ENCODE measurements around the gene MYL7. TPM values are rescaled to one million over a fixed set of nuclear protein-coding genes. Genes with fewer than 3 reads are reported as not detected.

MYL7 gene
- total RNA-seq, 1 donor = not detected

DNA sequence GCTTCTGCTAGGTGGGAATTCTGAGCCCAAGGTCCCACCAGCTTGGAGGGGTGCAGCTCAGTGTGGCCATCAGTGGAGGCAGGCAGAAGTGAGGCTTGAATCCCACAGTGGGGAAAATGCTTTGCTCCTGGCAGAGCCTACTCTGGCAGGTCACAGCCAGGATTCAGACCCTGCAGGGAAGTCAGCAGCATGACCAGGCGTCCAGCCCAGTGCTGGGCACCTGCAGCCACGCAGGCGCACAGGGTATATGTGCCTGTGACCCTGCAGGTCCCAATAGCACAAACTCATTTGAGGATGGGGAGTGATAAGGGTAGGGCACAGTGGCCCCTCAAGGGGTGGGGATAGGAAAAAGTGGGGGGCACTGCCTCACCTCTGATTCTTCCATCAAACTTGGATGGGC, 45.4 kb downstream of the MYL7 start:
- H3K36me3 ChIP-seq (ENCODE audit: insufficient read depth, low read length) = no peaks in the 10 kb centered on the region
- no peak overlapping the region for H2AFZ ChIP-seq (ENCODE audit: low read length)
- no peaks in the 10 kb centered on the region for H3K9me3 ChIP-seq (ENCODE audit: low read depth, low read length)
- no peaks in the 10 kb centered on the region for H4K20me1 ChIP-seq (ENCODE audit: insufficient read depth, low read length)
- H3K4me2 ChIP-seq (ENCODE audit: insufficient read depth, low read length) = no peak overlapping the region
- peak; percentile 39 for DNase-seq (ENCODE audit: insufficient read length, low spot score, missing footprints)
- no peaks in the 10 kb centered on the region for H3K79me2 ChIP-seq (ENCODE audit: insufficient read depth, low read length)
- peaks cover 10% of the 10 kb centered on the region for H3K4me1 ChIP-seq (ENCODE audit: insufficient read depth, low read length)
- no peaks in the 10 kb centered on the region for H3K27me3 ChIP-seq (ENCODE audit: insufficient read depth, low read length)
- TF ChIP-seq, protein P1, sequence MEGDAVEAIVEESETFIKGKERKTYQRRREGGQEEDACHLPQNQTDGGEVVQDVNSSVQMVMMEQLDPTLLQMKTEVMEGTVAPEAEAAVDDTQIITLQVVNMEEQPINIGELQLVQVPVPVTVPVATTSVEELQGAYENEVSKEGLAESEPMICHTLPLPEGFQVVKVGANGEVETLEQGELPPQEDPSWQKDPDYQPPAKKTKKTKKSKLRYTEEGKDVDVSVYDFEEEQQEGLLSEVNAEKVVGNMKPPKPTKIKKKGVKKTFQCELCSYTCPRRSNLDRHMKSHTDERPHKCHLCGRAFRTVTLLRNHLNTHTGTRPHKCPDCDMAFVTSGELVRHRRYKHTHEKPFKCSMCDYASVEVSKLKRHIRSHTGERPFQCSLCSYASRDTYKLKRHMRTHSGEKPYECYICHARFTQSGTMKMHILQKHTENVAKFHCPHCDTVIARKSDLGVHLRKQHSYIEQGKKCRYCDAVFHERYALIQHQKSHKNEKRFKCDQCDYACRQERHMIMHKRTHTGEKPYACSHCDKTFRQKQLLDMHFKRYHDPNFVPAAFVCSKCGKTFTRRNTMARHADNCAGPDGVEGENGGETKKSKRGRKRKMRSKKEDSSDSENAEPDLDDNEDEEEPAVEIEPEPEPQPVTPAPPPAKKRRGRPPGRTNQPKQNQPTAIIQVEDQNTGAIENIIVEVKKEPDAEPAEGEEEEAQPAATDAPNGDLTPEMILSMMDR (IDR thresholded peaks at IDR 0.05; ENCODE audit: extremely low read depth, low read depth, low read length) = no peak
- H3K27ac ChIP-seq (ENCODE audit: low read depth, low read length) = no peak overlapping the region
- H3K4me3 ChIP-seq (ENCODE audit: insufficient read depth, low read length) = no peak overlapping the region

DNA sequence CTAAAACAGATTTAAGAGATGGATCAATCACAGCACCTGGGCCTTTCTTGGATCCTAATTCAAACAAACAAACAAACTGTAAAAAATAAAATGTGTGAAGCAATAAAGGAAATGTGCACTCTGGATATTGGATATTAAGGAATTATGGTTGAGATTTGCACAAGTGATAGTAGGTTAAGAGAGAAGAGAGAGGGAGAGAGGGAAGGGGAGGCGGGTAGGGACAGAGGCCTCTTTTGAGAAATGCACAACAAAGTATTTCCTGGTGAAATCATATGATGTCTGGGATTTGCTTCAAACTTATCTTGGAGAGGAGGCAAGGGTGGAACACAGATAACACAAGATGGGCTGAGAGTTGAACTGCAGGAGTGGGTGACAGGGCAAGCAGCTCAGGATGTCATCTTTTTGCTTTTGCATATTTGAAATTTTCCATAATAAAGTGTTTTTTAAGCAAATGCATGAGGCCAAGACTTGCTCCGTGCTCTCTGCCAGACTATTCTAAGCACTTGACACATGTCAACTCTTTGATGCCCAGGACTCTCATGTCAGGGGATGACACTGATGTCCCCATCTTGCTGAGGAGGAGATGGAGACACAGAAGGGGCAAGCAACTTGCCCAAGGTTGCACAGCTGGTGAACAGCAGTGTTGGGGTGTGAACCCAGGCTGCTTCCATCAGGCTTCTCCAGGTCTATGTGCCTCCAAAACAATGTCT, 46.1 kb downstream of the MYL7 start:
- peaks cover 3% of the 10 kb centered on the region for H3K4me1 ChIP-seq (ENCODE audit: insufficient read depth, low read length)
- peak; percentile 31 for DNase-seq (ENCODE audit: insufficient read length, low spot score, missing footprints)
- H3K9me3 ChIP-seq (ENCODE audit: low read depth, low read length) = no peaks in the 10 kb centered on the region
- H4K20me1 ChIP-seq (ENCODE audit: insufficient read depth, low read length) = no peaks in the 10 kb centered on the region
- H3K4me2 ChIP-seq (ENCODE audit: insufficient read depth, low read length) = no peak overlapping the region
- no peaks in the 10 kb centered on the region for H3K79me2 ChIP-seq (ENCODE audit: insufficient read depth, low read length)
- H3K27ac ChIP-seq (ENCODE audit: low read depth, low read length) = no peak overlapping the region
- no peaks in the 10 kb centered on the region for H3K36me3 ChIP-seq (ENCODE audit: insufficient read depth, low read length)
- no peak overlapping the region for H3K4me3 ChIP-seq (ENCODE audit: insufficient read depth, low read length)
- no peaks in the 10 kb centered on the region for H3K27me3 ChIP-seq (ENCODE audit: insufficient read depth, low read length)
- H2AFZ ChIP-seq (ENCODE audit: low read length) = peak overlapping the region; percentile 78
- TF ChIP-seq, protein P1 (IDR thresholded peaks at IDR 0.05; ENCODE audit: extremely low read depth, low read depth, low read length) = no peak

DNA sequence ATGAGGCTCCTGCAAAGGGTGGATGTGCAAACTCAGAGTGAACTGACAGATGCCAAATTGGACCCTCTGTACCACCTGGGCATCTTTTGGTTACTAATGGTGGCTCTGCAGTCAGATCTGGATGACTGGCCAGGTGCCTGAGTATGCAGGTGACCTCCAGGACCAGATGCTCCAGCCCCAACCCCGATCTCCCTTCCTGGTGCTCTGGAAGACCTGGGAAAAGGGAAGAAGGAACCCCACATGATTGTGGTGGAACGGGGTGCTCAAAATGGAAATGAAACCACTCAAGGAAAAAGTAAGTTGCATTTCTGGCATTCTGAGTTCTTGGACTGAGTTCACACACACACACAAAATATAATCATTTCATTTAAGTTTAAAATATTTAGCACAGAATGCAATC, 46.8 kb downstream of the MYL7 start:
- Histone ChIP-seq H3K9me3 (ENCODE audit: low read depth, low read length) (no peaks in the 10 kb centered on the region), H3K27ac (ENCODE audit: low read depth, low read length) (no peak overlapping the region), H3K4me2 (ENCODE audit: insufficient read depth, low read length) (no peak overlapping the region), H2AFZ (ENCODE audit: low read length) (peak overlapping the region; percentile 78), H3K36me3 (ENCODE audit: insufficient read depth, low read length) (no peaks in the 10 kb centered on the region), H3K4me3 (ENCODE audit: insufficient read depth, low read length) (no peak overlapping the region), H3K4me1 (ENCODE audit: insufficient read depth, low read length) (peaks cover 4% of the 10 kb centered on the region), H4K20me1 (ENCODE audit: insufficient read depth, low read length) (no peaks in the 10 kb centered on the region), H3K27me3 (ENCODE audit: insufficient read depth, low read length) (no peaks in the 10 kb centered on the region), H3K79me2 (ENCODE audit: insufficient read depth, low read length) (no peaks in the 10 kb centered on the region)
- TF ChIP-seq, protein P1 (IDR thresholded peaks at IDR 0.05; ENCODE audit: extremely low read depth, low read depth, low read length) = no peak
- peak; percentile 11 for DNase-seq (ENCODE audit: insufficient read length, low spot score, missing footprints)

GRCh38 chr7:44093102-44093641, 48.0 kb downstream of the MYL7 start:
- Histone ChIP-seq H3K4me1 (ENCODE audit: insufficient read depth, low read length) (peaks cover 15% of the 10 kb centered on the region), H3K27me3 (ENCODE audit: insufficient read depth, low read length) (no peaks in the 10 kb centered on the region), H3K4me2 (ENCODE audit: insufficient read depth, low read length) (no peak overlapping the region), H3K79me2 (ENCODE audit: insufficient read depth, low read length) (no peaks in the 10 kb centered on the region), H3K36me3 (ENCODE audit: insufficient read depth, low read length) (no peaks in the 10 kb centered on the region), H3K4me3 (ENCODE audit: insufficient read depth, low read length) (no peak overlapping the region), H3K27ac (ENCODE audit: low read depth, low read length) (no peak overlapping the region), H4K20me1 (ENCODE audit: insufficient read depth, low read length) (no peaks in the 10 kb centered on the region), H2AFZ (ENCODE audit: low read length) (no peak overlapping the region), H3K9me3 (ENCODE audit: low read depth, low read length) (no peaks in the 10 kb centered on the region)
- TF ChIP-seq, protein P1 (IDR thresholded peaks at IDR 0.05; ENCODE audit: extremely low read depth, low read depth, low read length) = no peak
- no peak for DNase-seq (ENCODE audit: insufficient read length, low spot score, missing footprints)

All from osteoblast (primary cell).